VCaP (cell line): ENCODE results near the gene FITM2.
"Not testable (repeated sequence)": the region's sequence is repeated elsewhere in the genome, so short reads cannot be mapped to it uniquely, and the experiment has no call there.

Source experiments
- H3K27ac ChIP-seq: fragments of 450-650 bp; 2 replicates; pipeline ENCODE4 v1.5.1; 2017
- TF ChIP-seq, protein P1 (sequence below): fragments of 450-650 bp; conservative IDR thresholded peaks from 2 replicates; pipeline ENCODE4 v1.5.1; 2017; ENCODE audit warnings: mild to moderate bottlenecking, moderate library complexity

FITM2 gene

DNA sequence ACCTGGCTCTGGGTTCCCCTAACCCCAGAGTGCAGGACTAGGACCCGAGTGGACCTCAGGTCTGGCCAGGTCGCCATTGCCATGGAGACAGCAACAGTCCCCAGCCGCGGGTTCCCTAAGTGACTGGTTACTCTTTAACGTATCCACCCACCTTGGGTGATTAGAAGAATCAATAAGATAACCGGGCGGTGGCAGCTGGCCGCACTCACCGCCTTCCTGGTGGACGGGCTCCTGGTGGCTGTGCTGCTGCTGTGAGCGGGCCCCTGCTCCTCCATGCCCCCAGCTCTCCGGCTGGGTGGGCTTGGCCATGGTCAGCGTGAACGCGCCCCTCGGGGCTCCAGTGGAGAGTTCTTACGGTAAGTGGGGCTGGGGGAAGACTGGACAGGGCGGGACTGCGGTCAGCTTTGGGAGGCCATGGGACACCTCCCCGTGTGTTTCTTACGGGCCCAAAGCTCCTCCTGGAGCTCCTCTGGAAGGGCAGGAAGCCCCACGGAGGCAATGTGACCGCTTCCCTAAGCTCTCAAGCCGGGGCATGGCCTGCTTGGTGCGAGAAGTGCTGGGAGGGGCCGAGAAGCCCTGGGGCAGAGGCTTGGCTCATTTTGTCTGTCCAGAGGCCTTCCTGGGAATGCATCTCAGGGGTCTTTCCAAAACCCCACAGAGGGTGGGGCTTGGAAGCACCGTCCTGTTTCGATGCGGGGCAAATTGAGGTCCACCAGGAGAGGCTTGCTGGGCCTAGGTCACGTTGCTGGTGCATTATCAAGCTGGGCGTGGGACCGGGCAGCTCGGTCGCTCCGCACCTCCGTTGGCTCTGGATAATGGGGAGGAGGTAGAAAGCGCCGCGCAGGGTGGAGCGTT, 44.7 kb upstream of the FITM2 start, which contains the start of gene HNF4A:
TSS of gene HNF4A (plus strand) at position 202 of the 855 bp plus-strand sequence. CDS start at position 308, 106 bp downstream.
- H3K27ac ChIP-seq, result no peak within 1 kb of the TSS

GRCh38 chr20:44354979-44355497, 44.0 kb upstream of the FITM2 start:
- H3K27ac ChIP-seq, result no peak overlapping the region
- TF ChIP-seq, protein P1, sequence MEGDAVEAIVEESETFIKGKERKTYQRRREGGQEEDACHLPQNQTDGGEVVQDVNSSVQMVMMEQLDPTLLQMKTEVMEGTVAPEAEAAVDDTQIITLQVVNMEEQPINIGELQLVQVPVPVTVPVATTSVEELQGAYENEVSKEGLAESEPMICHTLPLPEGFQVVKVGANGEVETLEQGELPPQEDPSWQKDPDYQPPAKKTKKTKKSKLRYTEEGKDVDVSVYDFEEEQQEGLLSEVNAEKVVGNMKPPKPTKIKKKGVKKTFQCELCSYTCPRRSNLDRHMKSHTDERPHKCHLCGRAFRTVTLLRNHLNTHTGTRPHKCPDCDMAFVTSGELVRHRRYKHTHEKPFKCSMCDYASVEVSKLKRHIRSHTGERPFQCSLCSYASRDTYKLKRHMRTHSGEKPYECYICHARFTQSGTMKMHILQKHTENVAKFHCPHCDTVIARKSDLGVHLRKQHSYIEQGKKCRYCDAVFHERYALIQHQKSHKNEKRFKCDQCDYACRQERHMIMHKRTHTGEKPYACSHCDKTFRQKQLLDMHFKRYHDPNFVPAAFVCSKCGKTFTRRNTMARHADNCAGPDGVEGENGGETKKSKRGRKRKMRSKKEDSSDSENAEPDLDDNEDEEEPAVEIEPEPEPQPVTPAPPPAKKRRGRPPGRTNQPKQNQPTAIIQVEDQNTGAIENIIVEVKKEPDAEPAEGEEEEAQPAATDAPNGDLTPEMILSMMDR, result no peak

More for the DNA sequence above, 44.7 kb upstream of the FITM2 start, which contains the start of gene HNF4A:
- TF ChIP-seq, protein P1, result no peak

DNA sequence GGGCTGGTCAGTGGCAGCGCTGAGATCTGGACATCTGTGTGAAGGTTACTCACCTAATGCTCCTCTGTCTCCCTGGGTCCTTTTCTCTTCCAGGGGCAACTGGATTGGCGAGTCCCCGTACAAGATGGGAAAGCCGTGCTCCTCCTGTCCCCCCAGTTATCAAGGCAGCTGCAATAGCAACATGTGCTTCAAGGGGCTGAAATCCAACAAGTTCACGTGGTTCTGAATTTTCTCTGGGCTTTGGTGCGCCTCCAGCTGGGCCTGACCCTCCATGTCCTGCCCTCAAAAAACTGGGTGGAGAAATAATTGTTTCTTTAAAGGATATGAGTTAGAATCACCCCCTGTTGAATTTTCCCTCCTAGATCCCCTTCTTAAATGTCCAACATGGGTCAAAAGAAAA, 39.6 kb upstream of the FITM2 start:
- TF ChIP-seq, protein P1, result no peak
- no peak overlapping the region for H3K27ac ChIP-seq

- TF ChIP-seq, protein P1, result no peak
- no peak overlapping the region for H3K27ac ChIP-seq
Measured at GRCh38 chr20:44349349-44349748, 38.3 kb upstream of the FITM2 start.

DNA sequence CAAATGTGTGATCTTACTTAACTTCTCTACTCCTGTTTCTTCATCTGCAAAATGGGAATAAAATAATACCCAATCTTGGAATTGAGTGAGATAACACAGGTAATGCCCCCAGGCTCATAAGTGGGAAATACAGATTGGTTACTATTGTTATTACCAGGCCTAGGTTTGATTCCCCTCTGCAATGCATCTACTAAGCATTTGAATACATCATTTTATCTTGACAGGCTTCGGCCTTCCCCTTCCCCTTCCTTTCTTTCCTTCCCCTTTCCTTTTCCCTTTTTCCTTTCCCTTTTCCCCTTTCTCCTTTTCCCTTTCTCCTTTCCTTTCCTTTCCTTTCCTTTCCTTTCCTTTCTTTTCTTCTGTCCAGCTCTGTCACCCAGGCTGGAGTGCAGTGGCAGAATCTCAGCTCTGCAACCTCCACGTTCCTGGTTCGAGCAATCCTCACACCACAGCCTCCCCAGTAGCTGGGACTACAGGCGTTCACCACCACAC, 37.2 kb upstream of the FITM2 start:
- TF ChIP-seq, protein P1, result no peak
- no peak overlapping the region for H3K27ac ChIP-seq

GRCh38 chr20:44345941-44346340, 34.9 kb upstream of the FITM2 start:
- H3K27ac ChIP-seq, result not testable (repeated sequence)

DNA sequence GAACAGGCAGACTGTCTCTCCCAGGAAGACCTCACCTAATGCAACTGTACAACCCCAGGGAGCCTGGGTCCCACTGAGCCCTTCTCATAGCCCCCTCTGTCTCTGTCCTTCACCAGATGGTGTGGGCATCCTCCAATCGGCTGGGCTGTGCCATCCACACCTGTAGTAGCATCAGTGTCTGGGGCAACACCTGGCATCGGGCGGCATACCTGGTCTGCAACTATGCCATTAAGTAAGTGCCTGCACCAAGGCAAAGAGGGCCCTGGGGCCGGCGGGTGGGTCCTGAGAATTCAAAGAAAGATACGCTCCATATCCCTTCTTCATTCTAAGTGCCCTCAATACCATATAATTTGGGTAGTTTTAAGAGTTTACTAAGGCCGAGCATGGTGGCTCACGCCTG, 34.1 kb upstream of the FITM2 start:
- peak overlapping the region; percentile 19; the same call in 1 of the 2 replicates for H3K27ac ChIP-seq
- TF ChIP-seq, protein P1, result no peak
